H54 (cell line): ENCODE measurements around the gene PCLO.
A peak's percentile ranks its signal among the peaks of the same experiment; 100 is the strongest.
"Not testable (repeated sequence)": the region's sequence is repeated elsewhere in the genome, so short reads cannot be mapped to it uniquely, and the experiment has no call there.

ENCODE experiments used
- DNase-seq: peaks from one replicate; pipeline ENCODE4 v3.0.0; 2011; ENCODE audit warnings: low spot score, mixed read lengths; ENCODE audit not compliant: insufficient read length
- FAIRE-seq: peaks from 3 replicates; lab custom pipeline; 2011; peaks lifted over from hg19 to GRCh38; lab: Jason Lieb, UNC
- POLR2A ChIP-seq: IDR thresholded peaks from 2 replicates; pipeline ENCODE4 v1.6.1; 2011; ENCODE audit warnings: low read depth, mild to moderate bottlenecking, low read length

PCLO gene

GRCh38 chr7:82950436-82950835, 212.2 kb downstream of the PCLO start:
- FAIRE-seq, result no peak
- DNase-seq, result no peak
- no peak for TF ChIP-seq POLR2A

GRCh38 chr7:82945480-82945879, 217.2 kb downstream of the PCLO start:
- no peak for TF ChIP-seq POLR2A
- DNase-seq (no peak), FAIRE-seq (peak; percentile 68)

GRCh38 chr7:82945056-82945455, 217.6 kb downstream of the PCLO start:
- FAIRE-seq, result no peak
- TF ChIP-seq POLR2A, result no peak
- DNase-seq, result no peak

GRCh38 chr7:82932516-82932915, 230.2 kb downstream of the PCLO start:
- DNase-seq, result no peak
- FAIRE-seq, result no peak
- no peak for TF ChIP-seq POLR2A

- FAIRE-seq (no peak), DNase-seq (no peak)
- TF ChIP-seq POLR2A, result no peak
Observed at GRCh38 chr7:82926477-82926876, 236.2 kb downstream of the PCLO start.

GRCh38 chr7:82925331-82925730, 237.4 kb downstream of the PCLO start:
- DNase-seq (no peak), FAIRE-seq (no peak)
- TF ChIP-seq POLR2A, result no peak

- no peak for TF ChIP-seq POLR2A
- FAIRE-seq, result no peak
- no peak for DNase-seq
Observed at GRCh38 chr7:82906502-82906901, 256.2 kb downstream of the PCLO start.

GRCh38 chr7:82904871-82905270, 257.8 kb downstream of the PCLO start:
- no peak for DNase-seq
- no peak for TF ChIP-seq POLR2A
- FAIRE-seq, result no peak

- not testable (repeated sequence) for FAIRE-seq, DNase-seq
Observed at GRCh38 chr7:82901098-82901497, 261.6 kb downstream of the PCLO start.

- peak; percentile 45 for FAIRE-seq
- no peak for TF ChIP-seq POLR2A
- no peak for DNase-seq
Observed at GRCh38 chr7:82897500-82897899, 265.2 kb downstream of the PCLO start.

GRCh38 chr7:82894341-82894740, 268.3 kb downstream of the PCLO start:
- FAIRE-seq, result not testable (repeated sequence)

GRCh38 chr7:82886324-82886723, 276.4 kb downstream of the PCLO start:
- TF ChIP-seq POLR2A, result no peak
- FAIRE-seq (no peak), DNase-seq (no peak)

More at GRCh38 chr7:82894341-82894740, 268.3 kb downstream of the PCLO start:
- not testable (repeated sequence) for DNase-seq

- FAIRE-seq (no peak), DNase-seq (no peak)
Observed at GRCh38 chr7:82865856-82866255, 296.8 kb downstream of the PCLO start.

GRCh38 chr7:82859106-82859850, 303.4 kb downstream of the PCLO start:
- DNase-seq (no peak), FAIRE-seq (peak; percentile 23)
- no peak for TF ChIP-seq POLR2A

More at GRCh38 chr7:82865856-82866255, 296.8 kb downstream of the PCLO start:
- TF ChIP-seq POLR2A, result no peak

- no peak for FAIRE-seq
- no peak for DNase-seq
- no peak for TF ChIP-seq POLR2A
Observed at GRCh38 chr7:82851121-82851520, 311.6 kb downstream of the PCLO start.

- peak; percentile 71 for FAIRE-seq
- no peak for TF ChIP-seq POLR2A
- no peak for DNase-seq
Observed at GRCh38 chr7:82841828-82842227, 320.9 kb downstream of the PCLO start.
